Coronary artery (tissue), 2 donors: Measurements from ENCODE around the gene CRHR1.

Source experiments
- DNase-seq: peaks from one replicate; pipeline ENCODE4 v3.0.0-alpha.2; 2017; ENCODE audit warnings: low spot score
- H3K27ac ChIP-seq, 2 donors: fragments of 200-600 bp; sonication (generic); one replicate each; pipeline ENCODE4 v1.5.1; 2016 to 2019
- H3K4me3 ChIP-seq: fragments of 200-600 bp; sonication (generic); 2 replicates; pipeline ENCODE4 v1.5.1; 2016; ENCODE audit warnings: mild to moderate bottlenecking, moderate library complexity
- CTCF ChIP-seq: fragments of 200-600 bp; sonication (generic); IDR thresholded peaks from one replicate; pipeline ENCODE4 v1.5.1; 2019; ENCODE audit warnings: antibody characterized with exemption

The CRHR1 gene

GRCh38 chr17:45845376-45846185, 61.5 kb downstream of the CRHR1 start:
- no peak for TF ChIP-seq CTCF
- Histone ChIP-seq H3K4me3 (no peak overlapping the region), H3K27ac (no peak overlapping the region)
- no peak for DNase-seq

GRCh38 chr17:45846223-45846622, 62.1 kb downstream of the CRHR1 start:
- DNase-seq, result no peak
- H3K4me3 ChIP-seq, result no peak overlapping the region
- TF ChIP-seq CTCF, result no peak
- H3K27ac ChIP-seq, result no peak overlapping the region

GRCh38 chr17:45846646-45847045, 62.5 kb downstream of the CRHR1 start:
- Histone ChIP-seq H3K4me3 (no peak overlapping the region), H3K27ac (no peak overlapping the region)
- no peak for TF ChIP-seq CTCF
- DNase-seq, result no peak

GRCh38 chr17:45847101-45847500, 63.0 kb downstream of the CRHR1 start:
- no peak for TF ChIP-seq CTCF
- no peak overlapping the region for H3K4me3 ChIP-seq
- no peak for DNase-seq
- no peak overlapping the region for H3K27ac ChIP-seq

GRCh38 chr17:45847747-45848146, 63.6 kb downstream of the CRHR1 start:
- no peak overlapping the region for H3K4me3 ChIP-seq
- DNase-seq, result no peak

GRCh38 chr17:45848405-45848804, 64.3 kb downstream of the CRHR1 start:
- Histone ChIP-seq H3K27ac (no peak overlapping the region), H3K4me3 (no peak overlapping the region)
- TF ChIP-seq CTCF, result no peak
- DNase-seq, result no peak

More at GRCh38 chr17:45847747-45848146, 63.6 kb downstream of the CRHR1 start:
- H3K27ac ChIP-seq, result no peak overlapping the region
- TF ChIP-seq CTCF, result no peak

GRCh38 chr17:45848868-45849535, 64.9 kb downstream of the CRHR1 start:
- DNase-seq, result no peak
- no peak for TF ChIP-seq CTCF
- Histone ChIP-seq H3K27ac (no peak overlapping the region), H3K4me3 (no peak overlapping the region)
